Endothelial cell of umbilical vein (primary cell): ENCODE measurements around the gene SPON1.

Experiments used
- CTCF ChIP-seq, 2 donors: IDR thresholded peaks; 1 replicate in 1 of 2; 2 replicates in 1 of 2; pipeline ENCODE4 v1.5.1; 2011; ENCODE audit warnings: low read length in 2 of 2, mild to moderate bottlenecking in 2 of 2, moderate library complexity in 2 of 2, control low read depth in 1 of 2, inconsistent platforms in 1 of 2, low read depth in 1 of 2; ENCODE audit not compliant: insufficient read depth in 1 of 2; ENCODE audit errors: extremely low read depth in 1 of 2
- EZH2 ChIP-seq: IDR thresholded peaks from 2 replicates; pipeline ENCODE4 v1.6.1; 2012; ENCODE audit warnings: borderline replicate concordance, low read depth, mild to moderate bottlenecking, moderate library complexity, low read length, inconsistent platforms; ENCODE audit not compliant: severe bottlenecking
- FOS ChIP-seq: IDR thresholded peaks from 2 replicates; pipeline ENCODE4 v1.6.1; 2011; ENCODE audit warnings: mild to moderate bottlenecking, low read length, moderate library complexity, borderline replicate concordance; ENCODE audit not compliant: insufficient read depth
- JUN ChIP-seq: IDR thresholded peaks from 2 replicates; pipeline ENCODE4 v1.6.1; 2011; ENCODE audit warnings: borderline replicate concordance, low read depth; ENCODE audit not compliant: insufficient read length, insufficient read depth
- MYC ChIP-seq: IDR thresholded peaks from one replicate; pipeline ENCODE4 v1.6.1; 2011; ENCODE audit warnings: mild to moderate bottlenecking, low read depth, low read length
- POLR2A ChIP-seq: IDR thresholded peaks from 2 replicates; pipeline ENCODE4 v1.6.1; 2012; ENCODE audit warnings: low read depth, mild to moderate bottlenecking, control low read depth, low read length
- POLR2AphosphoS5 ChIP-seq: IDR thresholded peaks from 2 replicates; pipeline ENCODE4 v1.6.1; 2012; ENCODE audit warnings: low read depth, mild to moderate bottlenecking, control low read depth, low read length, moderate library complexity; ENCODE audit not compliant: insufficient read depth
- TF ChIP-seq, protein P1 (sequence below): IDR thresholded peaks from 2 replicates; pipeline ENCODE4 v1.6.1; 2011; ENCODE audit not compliant: insufficient read depth, insufficient read length

- TF ChIP-seq POLR2A, result no peak
- TF ChIP-seq, protein P1, sequence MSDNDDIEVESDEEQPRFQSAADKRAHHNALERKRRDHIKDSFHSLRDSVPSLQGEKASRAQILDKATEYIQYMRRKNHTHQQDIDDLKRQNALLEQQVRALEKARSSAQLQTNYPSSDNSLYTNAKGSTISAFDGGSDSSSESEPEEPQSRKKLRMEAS, result no peak
- TF ChIP-seq CTCF (IDR thresholded peaks at IDR 0.05; ENCODE audit: extremely low read depth in 1 of 2, insufficient read depth in 1 of 2, low read depth in 1 of 2, low read length in 2 of 2), result no peak
- TF ChIP-seq POLR2AphosphoS5, result no peak
- TF ChIP-seq EZH2, result no peak
- no peak for TF ChIP-seq FOS
- no peak for TF ChIP-seq JUN
- TF ChIP-seq MYC, result no peak
Observed at GRCh38 chr11:14095882-14096281, 133.4 kb downstream of the SPON1 start.
